MM.1S (cell line): ENCODE results near the gene C10orf90.

Experiments
- DNase-seq: peaks from one replicate; pipeline ENCODE4 v3.0.0-alpha.2; 2015
- H2AFZ ChIP-seq: fragments of 300-600 bp; sonication (generic); 2 replicates; pipeline ENCODE4 v1.6.0; 2016; ENCODE audit warnings: antibody characterized with exemption, low read length
- H3F3A ChIP-seq: fragments of 300-600 bp; sonication (generic); 2 replicates; pipeline ENCODE4 v1.6.1; 2016; ENCODE audit warnings: mild to moderate bottlenecking, antibody characterized with exemption, low read length, moderate library complexity, mixed read lengths; ENCODE audit not compliant: insufficient read depth
- H3K27ac ChIP-seq: fragments of 300-600 bp; sonication (generic); 2 replicates; pipeline ENCODE4 v1.5.1; 2016; ENCODE audit warnings: mild to moderate bottlenecking, low read length
- H3K27me3 ChIP-seq: fragments of 300-600 bp; sonication (generic); replicated peaks from 2 replicates; pipeline ENCODE4 v1.6.0; 2016; ENCODE audit warnings: low read length; ENCODE audit not compliant: insufficient read depth
- H3K36me3 ChIP-seq: fragments of 300-600 bp; sonication (generic); replicated peaks from 2 replicates; pipeline ENCODE4 v1.6.1; 2016; ENCODE audit warnings: mild to moderate bottlenecking, low read length, mixed read lengths; ENCODE audit not compliant: insufficient read depth
- H3K4me1 ChIP-seq: fragments of 300-600 bp; sonication (generic); 2 replicates; pipeline ENCODE4 v1.6.1; 2016; ENCODE audit warnings: low read length, mixed read lengths
- H3K4me2 ChIP-seq: fragments of 300-600 bp; sonication (generic); 2 replicates; pipeline ENCODE4 v1.6.0; 2016; ENCODE audit warnings: low read depth, low read length
- H3K4me3 ChIP-seq: fragments of 300-600 bp; sonication (generic); 2 replicates; pipeline ENCODE4 v1.5.1; 2016; ENCODE audit warnings: low read length, mixed read lengths
- H3K79me2 ChIP-seq: fragments of 300-600 bp; sonication (generic); 2 replicates; pipeline ENCODE4 v1.6.1; 2016; ENCODE audit warnings: mixed run types, low read length, mixed read lengths
- H3K9ac ChIP-seq: fragments of 300-600 bp; sonication (generic); 2 replicates; pipeline ENCODE4 v1.6.1; 2016; ENCODE audit warnings: low read length, mixed read lengths
- H3K9me2 ChIP-seq: fragments of 300-600 bp; sonication (generic); replicated peaks from 2 replicates; pipeline ENCODE4 v1.6.1; 2016; ENCODE audit warnings: mild to moderate bottlenecking, low read length, mixed read lengths; ENCODE audit not compliant: insufficient read depth
- H3K9me3 ChIP-seq: fragments of 300-600 bp; sonication (generic); replicated peaks from 2 replicates; pipeline ENCODE4 v1.6.1; 2016; ENCODE audit warnings: mild to moderate bottlenecking, low read length, mixed read lengths; ENCODE audit not compliant: insufficient read depth
- H4K20me1 ChIP-seq: fragments of 300-600 bp; sonication (generic); 2 replicates; pipeline ENCODE4 v1.6.1; 2016; ENCODE audit warnings: mild to moderate bottlenecking, low read length, moderate library complexity, mixed read lengths; ENCODE audit not compliant: insufficient read depth
- EZH2 ChIP-seq: fragments of 300-600 bp; sonication (generic); optimal IDR thresholded peaks from 2 replicates; pipeline ENCODE3; 2017; ENCODE audit warnings: low read depth, mild to moderate bottlenecking, antibody characterized with exemption, low read length, mixed read lengths
- EZH2phosphoT487 ChIP-seq: fragments of 300-600 bp; sonication (generic); IDR thresholded peaks from 2 replicates; pipeline ENCODE4 v1.6.1; 2018; ENCODE audit warnings: antibody characterized with exemption, low read length
- TF ChIP-seq, protein P1 (sequence below): fragments of 300-600 bp; sonication (generic); IDR thresholded peaks from 2 replicates; pipeline ENCODE4 v1.5.1; 2016; ENCODE audit warnings: antibody characterized with exemption, low read length, mixed read lengths

Gene C10orf90

DNA sequence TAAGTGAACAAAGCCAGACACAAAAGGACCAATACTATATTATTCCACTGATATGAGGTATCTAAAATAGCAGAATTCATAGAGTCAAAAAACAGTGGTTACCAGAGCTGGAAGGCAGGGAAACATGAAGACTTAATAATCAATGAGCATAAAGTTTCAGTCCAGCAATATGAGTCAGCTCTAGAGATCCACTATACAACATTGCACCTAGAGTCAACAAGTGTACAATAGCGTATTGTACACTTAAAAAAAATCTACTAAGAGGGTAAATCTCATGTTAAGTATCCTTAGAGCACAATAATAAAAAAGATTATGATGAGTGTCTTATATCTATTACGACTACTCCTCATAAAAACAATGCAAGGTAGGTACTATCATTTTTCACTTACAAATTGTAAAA lies 36.1 kb downstream of the C10orf90 start:
- H3K27me3 ChIP-seq = no peaks in the 10 kb centered on the region
- no peaks in the 10 kb centered on the region for H3K9me2 ChIP-seq
- DNase-seq = no peak
- H4K20me1 ChIP-seq = no peaks in the 10 kb centered on the region
- no peaks in the 10 kb centered on the region for H3K4me1 ChIP-seq
- no peaks in the 10 kb centered on the region for H3K36me3 ChIP-seq
- H3K9ac ChIP-seq = no peak overlapping the region
- H3K79me2 ChIP-seq = no peaks in the 10 kb centered on the region
- H2AFZ ChIP-seq = no peak overlapping the region
- TF ChIP-seq, protein P1, sequence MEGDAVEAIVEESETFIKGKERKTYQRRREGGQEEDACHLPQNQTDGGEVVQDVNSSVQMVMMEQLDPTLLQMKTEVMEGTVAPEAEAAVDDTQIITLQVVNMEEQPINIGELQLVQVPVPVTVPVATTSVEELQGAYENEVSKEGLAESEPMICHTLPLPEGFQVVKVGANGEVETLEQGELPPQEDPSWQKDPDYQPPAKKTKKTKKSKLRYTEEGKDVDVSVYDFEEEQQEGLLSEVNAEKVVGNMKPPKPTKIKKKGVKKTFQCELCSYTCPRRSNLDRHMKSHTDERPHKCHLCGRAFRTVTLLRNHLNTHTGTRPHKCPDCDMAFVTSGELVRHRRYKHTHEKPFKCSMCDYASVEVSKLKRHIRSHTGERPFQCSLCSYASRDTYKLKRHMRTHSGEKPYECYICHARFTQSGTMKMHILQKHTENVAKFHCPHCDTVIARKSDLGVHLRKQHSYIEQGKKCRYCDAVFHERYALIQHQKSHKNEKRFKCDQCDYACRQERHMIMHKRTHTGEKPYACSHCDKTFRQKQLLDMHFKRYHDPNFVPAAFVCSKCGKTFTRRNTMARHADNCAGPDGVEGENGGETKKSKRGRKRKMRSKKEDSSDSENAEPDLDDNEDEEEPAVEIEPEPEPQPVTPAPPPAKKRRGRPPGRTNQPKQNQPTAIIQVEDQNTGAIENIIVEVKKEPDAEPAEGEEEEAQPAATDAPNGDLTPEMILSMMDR = no peak
- TF ChIP-seq EZH2 (no peak), EZH2phosphoT487 (no peak)
- H3K9me3 ChIP-seq = no peaks in the 10 kb centered on the region
- no peak overlapping the region for H3K27ac ChIP-seq
- no peak overlapping the region for H3K4me3 ChIP-seq
- no peak overlapping the region for H3K4me2 ChIP-seq
- no peaks in the 10 kb centered on the region for H3F3A ChIP-seq

DNA sequence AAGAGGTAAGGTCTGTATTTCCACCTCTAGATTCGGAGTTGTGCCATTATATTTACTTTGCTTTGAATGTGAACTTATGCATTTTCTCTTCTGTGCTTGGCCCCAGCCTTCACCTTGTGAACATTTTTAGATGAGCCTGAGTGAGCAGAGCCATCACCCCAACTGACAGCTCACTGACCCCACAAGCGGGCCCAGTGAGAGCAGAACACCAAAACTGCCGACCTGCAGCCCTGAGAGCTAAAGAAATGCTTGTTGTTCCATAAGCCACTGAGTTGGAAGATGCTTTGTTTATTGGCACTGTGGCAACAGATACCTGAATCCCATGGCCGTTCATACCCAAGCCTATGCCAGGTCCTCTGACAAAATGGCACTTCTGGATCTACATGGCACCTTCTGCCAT lies 37.8 kb downstream of the C10orf90 start:
- Histone ChIP-seq H3K36me3 (no peaks in the 10 kb centered on the region), H3K4me3 (no peak overlapping the region), H3K79me2 (no peaks in the 10 kb centered on the region), H2AFZ (no peak overlapping the region), H4K20me1 (no peaks in the 10 kb centered on the region), H3K9me3 (no peaks in the 10 kb centered on the region), H3K27ac (no peak overlapping the region), H3K9me2 (no peaks in the 10 kb centered on the region), H3K9ac (no peak overlapping the region), H3F3A (no peaks in the 10 kb centered on the region), H3K4me2 (no peak overlapping the region), H3K4me1 (no peaks in the 10 kb centered on the region), H3K27me3 (no peaks in the 10 kb centered on the region)
- no peak for DNase-seq
- TF ChIP-seq, protein P1 = no peak
- TF ChIP-seq EZH2 (no peak), EZH2phosphoT487 (no peak)

DNA sequence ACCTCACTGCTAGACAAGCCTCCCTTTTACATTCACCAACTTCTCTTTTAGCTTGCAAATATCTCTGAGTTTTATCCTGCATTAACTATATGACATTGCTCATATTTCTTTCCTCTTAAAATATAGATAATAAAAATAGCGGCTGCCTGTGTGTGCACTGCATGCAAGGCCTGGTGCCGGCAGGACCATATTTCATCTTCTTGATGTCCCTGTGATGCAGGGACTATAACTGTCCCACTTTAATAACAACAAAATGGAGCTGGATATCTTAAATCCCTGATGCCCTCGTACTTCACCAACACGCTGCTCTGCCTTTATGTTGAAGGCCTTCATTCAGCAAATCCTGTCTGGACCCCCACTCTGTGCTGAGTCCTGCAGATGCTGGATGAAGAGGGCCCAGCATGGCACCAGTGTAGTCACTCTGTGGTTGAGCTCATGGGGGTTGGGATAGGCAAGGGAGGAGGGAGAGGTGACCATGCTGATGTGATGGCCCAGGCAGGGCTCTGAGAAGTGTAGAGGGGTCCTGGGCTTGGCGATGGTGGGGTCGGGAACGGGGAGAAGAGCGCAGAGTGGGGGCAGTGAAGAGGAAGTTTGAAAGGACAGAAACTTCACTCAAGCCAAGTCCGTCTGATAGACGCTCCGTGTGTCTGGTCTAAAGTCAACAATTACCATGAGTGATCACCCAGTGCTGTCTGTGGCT lies 40.4 kb downstream of the C10orf90 start:
- H3K4me3 ChIP-seq = no peak overlapping the region
- TF ChIP-seq, protein P1 = no peak
- no peak for TF ChIP-seq EZH2phosphoT487
- TF ChIP-seq EZH2 = no peak
- no peaks in the 10 kb centered on the region for H3F3A ChIP-seq
- no peak for DNase-seq
- H3K9me3 ChIP-seq = no peaks in the 10 kb centered on the region
- no peaks in the 10 kb centered on the region for H3K27me3 ChIP-seq
- no peaks in the 10 kb centered on the region for H3K79me2 ChIP-seq
- no peaks in the 10 kb centered on the region for H3K36me3 ChIP-seq
- H3K4me2 ChIP-seq = no peak overlapping the region
- H3K27ac ChIP-seq = no peak overlapping the region
- no peak overlapping the region for H2AFZ ChIP-seq
- no peaks in the 10 kb centered on the region for H3K9me2 ChIP-seq
- no peak overlapping the region for H3K9ac ChIP-seq
- no peaks in the 10 kb centered on the region for H4K20me1 ChIP-seq
- no peaks in the 10 kb centered on the region for H3K4me1 ChIP-seq
